ENCODE measurements around the gene MRPL48. TPM values are rescaled to one million over a fixed set of nuclear protein-coding genes. Genes with fewer than 3 reads are reported as not detected.

MRPL48 gene
- total RNA-seq, 1 experiment from 2014 or later, result 66.8 TPM

DNA sequence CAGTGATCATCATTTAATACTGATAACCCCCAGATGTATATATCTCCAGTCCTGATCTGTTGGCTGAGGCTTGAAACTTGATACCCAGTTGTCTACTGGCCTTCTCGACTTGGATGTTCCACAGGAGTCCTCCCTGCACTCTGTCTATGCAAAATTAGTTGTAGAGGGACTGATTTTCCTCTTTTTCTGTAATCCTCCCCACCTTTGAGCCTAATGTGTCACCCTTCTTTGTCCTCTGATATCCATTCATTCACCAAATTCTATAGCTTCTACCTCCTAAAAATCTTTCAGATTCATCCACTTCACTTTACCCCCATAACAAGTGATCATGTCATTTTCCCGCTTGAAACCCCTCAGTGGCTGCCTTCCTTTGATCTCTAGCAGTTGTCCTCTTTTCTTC lies 72.5 kb downstream of the MRPL48 start:
- Histone ChIP-seq H3K4me2 (ENCODE audit: low read length) (no peak overlapping the region), H4K20me1 (ENCODE audit: insufficient read depth) (no peaks in the 10 kb centered on the region), H3K36me3 (ENCODE audit: control insufficient read depth in 1 of 2, insufficient read depth in 2 of 2, low read length in 2 of 2) (peaks cover 4 to 5% of the 10 kb centered on the region in 2 experiments; a peak in 3 of 4 replicates), H2AFZ (ENCODE audit: low read depth, low read length, poor library complexity, severe bottlenecking) (no peak overlapping the region), H3K4me3 (replicated peaks in 1 of 2; ENCODE audit: low read depth in 1 of 2, low read length in 2 of 2) (no peak overlapping the region), H3K79me2 (ENCODE audit: insufficient read depth, low read length) (no peaks in the 10 kb centered on the region), H3K9me3 (ENCODE audit: control insufficient read depth in 1 of 2, insufficient read depth in 1 of 2, low read depth in 1 of 2, low read length in 2 of 2) (no peaks in the 10 kb centered on the region), H3K9me2 (ENCODE audit: insufficient read depth) (no peaks in the 10 kb centered on the region; the same call in 1 of the 2 replicates), H3K9ac (ENCODE audit: low read length) (no peak overlapping the region), H3K4me1 (ENCODE audit: control insufficient read depth in 1 of 2, insufficient read depth in 2 of 2, low read length in 2 of 2) (no peaks in the 10 kb centered on the region), H3K27me3 (ENCODE audit: insufficient read depth, low read length) (no peaks in the 10 kb centered on the region), H3K27ac (ENCODE audit: low read depth, low read length) (no peak overlapping the region)
- intact Hi-C loops (cut with micrococcal nuclease), result no loop called here
- DNase-seq (ENCODE audit: low read depth, low spot score) (no peak), ATAC-seq (no peak)
- ChIA-PET CTCF (no interaction called here), POLR2A (no interaction called here), RAD21 (ENCODE audit: low non-redundant PET in 1 of 2, low total read pairs in 2 of 2, uncharacterized antibody in 2 of 2, unreplicated experiment in 2 of 2) (no interaction called here)
- no TSS peak for BruUV-seq (replicated peaks)
- no peak for TF ChIP-seq SIN3A (IDR thresholded peaks at IDR 0.05; ENCODE audit: low read depth)
- no peak for TF ChIP-seq EZH2 (IDR thresholded peaks at IDR 0.05)
- TF ChIP-seq POLR2A (IDR thresholded peaks at IDR 0.05; ENCODE audit: borderline replicate concordance, extremely low read depth, insufficient read depth, insufficient read length), result no peak
- TF ChIP-seq, protein P1, sequence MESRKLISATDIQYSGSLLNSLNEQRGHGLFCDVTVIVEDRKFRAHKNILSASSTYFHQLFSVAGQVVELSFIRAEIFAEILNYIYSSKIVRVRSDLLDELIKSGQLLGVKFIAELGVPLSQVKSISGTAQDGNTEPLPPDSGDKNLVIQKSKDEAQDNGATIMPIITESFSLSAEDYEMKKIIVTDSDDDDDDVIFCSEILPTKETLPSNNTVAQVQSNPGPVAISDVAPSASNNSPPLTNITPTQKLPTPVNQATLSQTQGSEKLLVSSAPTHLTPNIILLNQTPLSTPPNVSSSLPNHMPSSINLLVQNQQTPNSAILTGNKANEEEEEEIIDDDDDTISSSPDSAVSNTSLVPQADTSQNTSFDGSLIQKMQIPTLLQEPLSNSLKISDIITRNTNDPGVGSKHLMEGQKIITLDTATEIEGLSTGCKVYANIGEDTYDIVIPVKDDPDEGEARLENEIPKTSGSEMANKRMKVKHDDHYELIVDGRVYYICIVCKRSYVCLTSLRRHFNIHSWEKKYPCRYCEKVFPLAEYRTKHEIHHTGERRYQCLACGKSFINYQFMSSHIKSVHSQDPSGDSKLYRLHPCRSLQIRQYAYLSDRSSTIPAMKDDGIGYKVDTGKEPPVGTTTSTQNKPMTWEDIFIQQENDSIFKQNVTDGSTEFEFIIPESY (IDR thresholded peaks at IDR 0.05; ENCODE audit: extremely low read depth, insufficient replicate concordance, low read length), result no peak
- TF ChIP-seq, protein P2, sequence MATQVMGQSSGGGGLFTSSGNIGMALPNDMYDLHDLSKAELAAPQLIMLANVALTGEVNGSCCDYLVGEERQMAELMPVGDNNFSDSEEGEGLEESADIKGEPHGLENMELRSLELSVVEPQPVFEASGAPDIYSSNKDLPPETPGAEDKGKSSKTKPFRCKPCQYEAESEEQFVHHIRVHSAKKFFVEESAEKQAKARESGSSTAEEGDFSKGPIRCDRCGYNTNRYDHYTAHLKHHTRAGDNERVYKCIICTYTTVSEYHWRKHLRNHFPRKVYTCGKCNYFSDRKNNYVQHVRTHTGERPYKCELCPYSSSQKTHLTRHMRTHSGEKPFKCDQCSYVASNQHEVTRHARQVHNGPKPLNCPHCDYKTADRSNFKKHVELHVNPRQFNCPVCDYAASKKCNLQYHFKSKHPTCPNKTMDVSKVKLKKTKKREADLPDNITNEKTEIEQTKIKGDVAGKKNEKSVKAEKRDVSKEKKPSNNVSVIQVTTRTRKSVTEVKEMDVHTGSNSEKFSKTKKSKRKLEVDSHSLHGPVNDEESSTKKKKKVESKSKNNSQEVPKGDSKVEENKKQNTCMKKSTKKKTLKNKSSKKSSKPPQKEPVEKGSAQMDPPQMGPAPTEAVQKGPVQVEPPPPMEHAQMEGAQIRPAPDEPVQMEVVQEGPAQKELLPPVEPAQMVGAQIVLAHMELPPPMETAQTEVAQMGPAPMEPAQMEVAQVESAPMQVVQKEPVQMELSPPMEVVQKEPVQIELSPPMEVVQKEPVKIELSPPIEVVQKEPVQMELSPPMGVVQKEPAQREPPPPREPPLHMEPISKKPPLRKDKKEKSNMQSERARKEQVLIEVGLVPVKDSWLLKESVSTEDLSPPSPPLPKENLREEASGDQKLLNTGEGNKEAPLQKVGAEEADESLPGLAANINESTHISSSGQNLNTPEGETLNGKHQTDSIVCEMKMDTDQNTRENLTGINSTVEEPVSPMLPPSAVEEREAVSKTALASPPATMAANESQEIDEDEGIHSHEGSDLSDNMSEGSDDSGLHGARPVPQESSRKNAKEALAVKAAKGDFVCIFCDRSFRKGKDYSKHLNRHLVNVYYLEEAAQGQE (IDR thresholded peaks at IDR 0.05; ENCODE audit: low read depth), result no peak
- TF ChIP-seq FOSL1 (IDR thresholded peaks at IDR 0.05; ENCODE audit: low read depth), result no peak
- TF ChIP-seq TCF7L2 (IDR thresholded peaks at IDR 0.05; ENCODE audit: borderline replicate concordance, extremely low read depth, insufficient read depth, insufficient read length), result no peak
- TF ChIP-seq, protein P3, sequence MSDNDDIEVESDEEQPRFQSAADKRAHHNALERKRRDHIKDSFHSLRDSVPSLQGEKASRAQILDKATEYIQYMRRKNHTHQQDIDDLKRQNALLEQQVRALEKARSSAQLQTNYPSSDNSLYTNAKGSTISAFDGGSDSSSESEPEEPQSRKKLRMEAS (IDR thresholded peaks at IDR 0.05), result no peak
- no peak for TF ChIP-seq RAD21 (IDR thresholded peaks at IDR 0.05; ENCODE audit: low read depth)
- no peak for TF ChIP-seq YY1 (IDR thresholded peaks at IDR 0.05; ENCODE audit: extremely low read depth, insufficient replicate concordance, low read depth, low read length)
- TF ChIP-seq SP1 (IDR thresholded peaks at IDR 0.05; ENCODE audit: low read depth), result no peak
- no peak for TF ChIP-seq ZFX (IDR thresholded peaks at IDR 0.05)
- TF ChIP-seq, protein P4, sequence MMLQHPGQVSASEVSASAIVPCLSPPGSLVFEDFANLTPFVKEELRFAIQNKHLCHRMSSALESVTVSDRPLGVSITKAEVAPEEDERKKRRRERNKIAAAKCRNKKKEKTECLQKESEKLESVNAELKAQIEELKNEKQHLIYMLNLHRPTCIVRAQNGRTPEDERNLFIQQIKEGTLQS (IDR thresholded peaks at IDR 0.05), result no peak
